Measurements from ENCODE around the gene DSEL. TPM values are rescaled to one million over a fixed set of nuclear protein-coding genes. Genes with fewer than 3 reads are reported as not detected.
A peak's percentile ranks its signal among the peaks of the same experiment; 100 is the strongest.

Gene DSEL
- total RNA-seq, 1 donor from 2014 or later: 2.7 TPM

DNA sequence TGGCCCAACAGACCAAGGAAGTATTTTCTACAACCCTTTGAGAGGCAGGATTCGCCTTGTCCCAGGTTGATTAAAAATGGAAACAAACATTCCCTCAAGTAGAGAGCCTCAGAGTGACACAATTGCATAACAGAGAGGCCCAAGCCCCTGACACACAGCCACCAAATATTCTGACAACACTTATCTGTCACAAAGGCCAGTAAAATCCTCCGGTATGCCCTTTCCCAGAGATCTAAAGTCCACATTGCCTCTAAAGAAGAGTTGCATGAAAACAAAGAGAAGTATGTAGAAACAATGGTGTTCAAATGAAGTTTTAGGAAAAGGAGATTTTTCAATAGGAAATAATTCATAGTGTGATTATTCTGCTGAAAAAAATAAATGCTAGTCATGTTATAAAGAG is 32.1 kb downstream of the DSEL start:
- TF ChIP-seq, protein P1, sequence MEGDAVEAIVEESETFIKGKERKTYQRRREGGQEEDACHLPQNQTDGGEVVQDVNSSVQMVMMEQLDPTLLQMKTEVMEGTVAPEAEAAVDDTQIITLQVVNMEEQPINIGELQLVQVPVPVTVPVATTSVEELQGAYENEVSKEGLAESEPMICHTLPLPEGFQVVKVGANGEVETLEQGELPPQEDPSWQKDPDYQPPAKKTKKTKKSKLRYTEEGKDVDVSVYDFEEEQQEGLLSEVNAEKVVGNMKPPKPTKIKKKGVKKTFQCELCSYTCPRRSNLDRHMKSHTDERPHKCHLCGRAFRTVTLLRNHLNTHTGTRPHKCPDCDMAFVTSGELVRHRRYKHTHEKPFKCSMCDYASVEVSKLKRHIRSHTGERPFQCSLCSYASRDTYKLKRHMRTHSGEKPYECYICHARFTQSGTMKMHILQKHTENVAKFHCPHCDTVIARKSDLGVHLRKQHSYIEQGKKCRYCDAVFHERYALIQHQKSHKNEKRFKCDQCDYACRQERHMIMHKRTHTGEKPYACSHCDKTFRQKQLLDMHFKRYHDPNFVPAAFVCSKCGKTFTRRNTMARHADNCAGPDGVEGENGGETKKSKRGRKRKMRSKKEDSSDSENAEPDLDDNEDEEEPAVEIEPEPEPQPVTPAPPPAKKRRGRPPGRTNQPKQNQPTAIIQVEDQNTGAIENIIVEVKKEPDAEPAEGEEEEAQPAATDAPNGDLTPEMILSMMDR (conservative IDR thresholded peaks at IDR 0.05): no peak
- H3K4me3 Mint-ChIP-seq: no peak overlapping the region
- H3K27ac Mint-ChIP-seq (ENCODE audit: unreplicated experiment): no peak overlapping the region
- H3K36me3 Mint-ChIP-seq (ENCODE audit: low read depth): no peaks in the 10 kb centered on the region
- no peaks in the 10 kb centered on the region for H3K27me3 Mint-ChIP-seq (ENCODE audit: low read depth)
- peaks cover 11% of the 10 kb centered on the region for H3K4me1 Mint-ChIP-seq
- DNase-seq (ENCODE audit: low read depth, low spot score): no peak
- H3K9me3 Mint-ChIP-seq: no peaks in the 10 kb centered on the region

DNA sequence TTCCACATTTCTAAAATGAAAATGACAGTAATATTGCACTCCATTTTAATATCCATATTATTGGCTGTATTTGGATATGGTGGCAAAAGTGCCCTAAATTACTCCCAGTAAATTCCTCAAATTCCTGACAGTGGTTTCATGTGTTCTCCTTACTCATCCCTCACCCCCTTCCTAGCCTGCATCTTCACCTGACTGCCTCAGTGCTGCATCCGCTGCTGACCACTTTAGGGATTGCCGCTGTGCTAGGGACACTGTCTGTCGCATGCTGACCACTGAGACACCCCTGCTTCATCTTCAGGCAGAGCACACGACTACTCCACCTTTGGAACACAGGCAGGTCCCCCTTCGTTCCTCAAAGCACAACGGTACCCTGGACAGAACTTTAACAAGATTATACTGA is 32.6 kb downstream of the DSEL start:
- no peak overlapping the region for H3K4me3 Mint-ChIP-seq
- no peak overlapping the region for H3K27ac Mint-ChIP-seq (ENCODE audit: unreplicated experiment)

DNA sequence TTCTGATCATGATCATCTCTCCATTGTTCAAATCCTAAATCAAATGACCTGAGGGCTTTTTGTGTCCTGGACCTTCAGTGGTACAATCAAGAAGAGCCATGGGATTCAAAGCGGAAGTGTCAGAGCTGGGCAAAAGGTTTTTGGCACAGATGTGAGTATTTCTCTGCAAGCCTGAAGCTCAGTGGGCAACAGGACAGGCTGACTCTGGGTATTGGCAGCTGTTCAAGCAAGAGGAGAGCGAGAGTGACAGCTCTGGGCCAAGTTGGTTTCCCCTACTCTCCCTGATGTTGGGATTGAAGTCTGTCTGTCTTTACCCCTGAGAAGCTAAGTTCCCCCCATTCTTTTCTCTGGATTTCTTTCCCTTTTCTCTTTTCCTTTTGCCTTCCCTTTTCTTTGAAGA is 33.3 kb downstream of the DSEL start:
- H3K27me3 Mint-ChIP-seq (ENCODE audit: low read depth): no peaks in the 10 kb centered on the region
- no peaks in the 10 kb centered on the region for H3K36me3 Mint-ChIP-seq (ENCODE audit: low read depth)
- DNase-seq (ENCODE audit: low read depth, low spot score): no peak
- TF ChIP-seq, protein P1 (conservative IDR thresholded peaks at IDR 0.05): no peak
- no peak overlapping the region for H3K4me3 Mint-ChIP-seq
- no peak overlapping the region for H3K27ac Mint-ChIP-seq (ENCODE audit: unreplicated experiment)
- no peaks in the 10 kb centered on the region for H3K9me3 Mint-ChIP-seq
- H3K4me1 Mint-ChIP-seq: peaks cover 11% of the 10 kb centered on the region

More for the DNA sequence above, 32.6 kb downstream of the DSEL start:
- Mint-ChIP-seq H3K9me3 (no peaks in the 10 kb centered on the region), H3K36me3 (ENCODE audit: low read depth) (no peaks in the 10 kb centered on the region), H3K4me1 (peaks cover 11% of the 10 kb centered on the region), H3K27me3 (ENCODE audit: low read depth) (no peaks in the 10 kb centered on the region)
- TF ChIP-seq, protein P1 (conservative IDR thresholded peaks at IDR 0.05): no peak
- no peak for DNase-seq (ENCODE audit: low read depth, low spot score)

DNA sequence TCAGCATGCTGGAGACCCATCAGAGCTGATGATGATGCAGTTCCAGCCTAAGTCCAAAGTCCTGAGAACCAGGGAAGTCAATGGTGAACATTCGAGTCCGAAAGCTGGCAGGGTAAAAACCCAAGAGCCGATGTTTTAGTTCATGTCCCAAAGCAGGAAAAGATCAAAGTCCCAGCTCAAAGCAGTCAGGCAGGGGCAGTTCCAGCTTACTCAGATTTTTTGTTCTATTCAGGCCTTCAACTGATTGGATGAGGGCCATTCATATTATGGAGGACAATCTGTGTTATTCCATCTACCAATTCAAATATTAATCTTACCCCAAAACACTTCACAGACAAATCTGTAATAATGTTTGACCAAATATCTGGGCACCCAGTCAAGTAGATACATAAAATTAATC is 38.3 kb downstream of the DSEL start:
- peak overlapping the region; percentile 19 for H3K27ac Mint-ChIP-seq (ENCODE audit: unreplicated experiment)
- DNase-seq (ENCODE audit: low read depth, low spot score): no peak
- no peaks in the 10 kb centered on the region for H3K36me3 Mint-ChIP-seq (ENCODE audit: low read depth)
- TF ChIP-seq, protein P1 (conservative IDR thresholded peaks at IDR 0.05): no peak
- no peaks in the 10 kb centered on the region for H3K27me3 Mint-ChIP-seq (ENCODE audit: low read depth)
- H3K4me3 Mint-ChIP-seq: no peak overlapping the region
- peaks cover 2% of the 10 kb centered on the region for H3K4me1 Mint-ChIP-seq
- H3K9me3 Mint-ChIP-seq: no peaks in the 10 kb centered on the region

DNA sequence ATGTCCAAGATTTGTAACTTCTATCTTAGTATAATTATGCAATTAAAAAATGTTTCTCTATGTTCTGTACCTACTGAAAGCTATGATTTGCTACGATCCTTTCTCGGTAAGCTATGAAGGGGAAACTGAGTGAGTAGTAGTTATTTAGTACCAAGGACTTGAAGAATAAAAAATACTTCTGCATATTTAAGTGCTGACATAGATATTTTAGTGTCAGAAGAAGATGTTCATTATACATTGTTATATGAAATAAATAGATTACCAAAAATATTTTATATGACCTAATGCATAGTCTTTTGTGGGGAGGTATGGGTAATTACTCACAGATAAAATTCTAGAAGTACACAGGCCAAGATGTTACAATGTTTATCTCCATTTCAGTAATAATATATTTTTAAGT is 39.0 kb downstream of the DSEL start:
- no peaks in the 10 kb centered on the region for H3K36me3 Mint-ChIP-seq (ENCODE audit: low read depth)
- DNase-seq (ENCODE audit: low read depth, low spot score): no peak
- no peak overlapping the region for H3K4me3 Mint-ChIP-seq
- TF ChIP-seq, protein P1 (conservative IDR thresholded peaks at IDR 0.05): no peak
- H3K27me3 Mint-ChIP-seq (ENCODE audit: low read depth): no peaks in the 10 kb centered on the region
- H3K9me3 Mint-ChIP-seq: no peaks in the 10 kb centered on the region
- H3K27ac Mint-ChIP-seq (ENCODE audit: unreplicated experiment): no peak overlapping the region
- no peaks in the 10 kb centered on the region for H3K4me1 Mint-ChIP-seq

DNA sequence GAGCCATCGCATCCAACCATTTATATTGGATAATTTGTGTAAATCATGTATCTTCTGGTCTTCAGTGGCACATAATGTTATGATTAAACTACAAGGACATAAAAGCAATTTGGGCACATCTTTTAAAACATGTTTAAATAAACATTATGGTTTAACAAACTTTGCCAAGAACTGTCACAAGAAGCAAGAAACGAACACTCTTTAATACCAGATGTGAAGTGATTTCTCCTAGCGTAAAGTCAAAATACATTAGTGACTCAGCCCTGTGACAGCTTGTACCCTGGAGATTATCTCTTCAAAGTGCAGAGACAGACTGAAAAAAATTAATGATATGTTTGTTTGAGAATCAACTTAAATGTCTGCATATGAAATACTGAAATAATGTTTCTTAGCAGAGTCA is 39.9 kb downstream of the DSEL start:
- H3K4me3 Mint-ChIP-seq: no peak overlapping the region
- no peaks in the 10 kb centered on the region for H3K9me3 Mint-ChIP-seq
- no peaks in the 10 kb centered on the region for H3K27me3 Mint-ChIP-seq (ENCODE audit: low read depth)
- no peaks in the 10 kb centered on the region for H3K4me1 Mint-ChIP-seq
- TF ChIP-seq, protein P1 (conservative IDR thresholded peaks at IDR 0.05): no peak
- DNase-seq (ENCODE audit: low read depth, low spot score): no peak
- no peak overlapping the region for H3K27ac Mint-ChIP-seq (ENCODE audit: unreplicated experiment)
- no peaks in the 10 kb centered on the region for H3K36me3 Mint-ChIP-seq (ENCODE audit: low read depth)

All from neural crest cell (in vitro differentiated cells).